Keratinocyte (primary cell): ENCODE data around the gene ADARB2. TPM values are rescaled to one million over a fixed set of nuclear protein-coding genes. Genes with fewer than 3 reads are reported as not detected.
"Not testable (repeated sequence)": the region's sequence is repeated elsewhere in the genome, so short reads cannot be mapped to it uniquely, and the experiment has no call there.

ENCODE experiments used
- DNase-seq: peaks from one replicate; pipeline ENCODE4 v3.0.0-alpha.2; 2011; ENCODE audit warnings: low read depth, missing footprints, low spot score
- FAIRE-seq: peaks from 2 replicates; lab custom pipeline; 2011; peaks lifted over from hg19 to GRCh38; lab: Jason Lieb, UNC
- H2AFZ ChIP-seq: 2 replicates; pipeline ENCODE4 v1.6.0; 2012; ENCODE audit warnings: low read length, control low read depth, inconsistent platforms; ENCODE audit not compliant: control insufficient read depth
- H3K27ac ChIP-seq: 2 replicates; pipeline ENCODE4 v1.5.1; 2011; ENCODE audit warnings: low read length; ENCODE audit not compliant: control insufficient read depth, insufficient read depth
- H3K27me3 ChIP-seq: 3 replicates; pipeline ENCODE4 v1.6.0; 2011; ENCODE audit warnings: low read length; ENCODE audit not compliant: control insufficient read depth, insufficient read depth; ENCODE audit errors: extremely low read depth
- H3K36me3 ChIP-seq, 2 experiments: 2 replicates in 1 of 2; 3 replicates in 1 of 2; pipeline ENCODE4 v1.5.1; 2011; ENCODE audit warnings: low read length in 2 of 2, mild to moderate bottlenecking in 1 of 2; ENCODE audit not compliant: control insufficient read depth in 2 of 2, insufficient read depth in 2 of 2; ENCODE audit errors: extremely low read depth in 1 of 2
- H3K4me1 ChIP-seq: 3 replicates; pipeline ENCODE4 v1.5.1; 2011; ENCODE audit warnings: low read length; ENCODE audit not compliant: control insufficient read depth, insufficient read depth; ENCODE audit errors: extremely low read depth
- H3K4me2 ChIP-seq: 3 replicates; pipeline ENCODE4 v1.6.0; 2011; ENCODE audit warnings: low read depth, low read length; ENCODE audit not compliant: control insufficient read depth, insufficient read depth; ENCODE audit errors: extremely low read depth
- H3K4me3 ChIP-seq, 3 experiments: fragments of 200-600 bp in 1 of 3; sonication (generic) in 1 of 3; 2 replicates in 2 of 3; 3 replicates in 1 of 3; pipeline ENCODE4 v1.5.1; 2011 to 2016; ENCODE audit warnings: low read length in 3 of 3, mild to moderate bottlenecking in 3 of 3, control low read depth in 2 of 3, inconsistent platforms in 1 of 3, low read depth in 1 of 3, mixed read lengths in 1 of 3, mixed run types in 1 of 3, moderate library complexity in 1 of 3; ENCODE audit not compliant: control insufficient read depth in 2 of 3, insufficient read depth in 2 of 3; ENCODE audit errors: extremely low read depth in 1 of 3
- H3K79me2 ChIP-seq: 2 replicates; pipeline ENCODE4 v1.6.0; 2012; ENCODE audit warnings: low read length; ENCODE audit not compliant: control insufficient read depth, insufficient read depth
- H3K9ac ChIP-seq: 3 replicates; pipeline ENCODE4 v1.6.0; 2011; ENCODE audit warnings: low read length; ENCODE audit not compliant: control insufficient read depth, insufficient read depth; ENCODE audit errors: extremely low read depth
- H3K9me1 ChIP-seq: 3 replicates; pipeline ENCODE4 v1.6.0; 2011; ENCODE audit warnings: low read length; ENCODE audit not compliant: control insufficient read depth, insufficient read depth; ENCODE audit errors: extremely low read depth
- H3K9me3 ChIP-seq: 2 replicates; pipeline ENCODE4 v1.5.1; 2012; ENCODE audit warnings: low read depth, low read length; ENCODE audit not compliant: control insufficient read depth
- H4K20me1 ChIP-seq: 3 replicates; pipeline ENCODE4 v1.6.0; 2011; ENCODE audit warnings: low read length; ENCODE audit not compliant: control insufficient read depth, insufficient read depth; ENCODE audit errors: extremely low read depth
- EZH2 ChIP-seq: IDR thresholded peaks from one replicate; pipeline ENCODE4 v1.6.1; 2012; ENCODE audit warnings: inconsistent platforms, mild to moderate bottlenecking, low read length, moderate library complexity
- dilution Hi-C: fragments of 300-500 bp; cut with MboI; formaldehyde crosslinking; loops from one replicate; pipeline ENCODE4 v1.7.0; 2020; ENCODE audit warnings: low sequenced_read_pairs; ENCODE audit not compliant: extremely low pct_ligation_motif_present
- polyA plus RNA-seq, 5 experiments: library from polyadenylated mRNA; depleted of rRNA in 3 of 5; stranded (reverse) in 3 of 5; stranded (forward) in 1 of 5; unstranded in 1 of 5; fragments of >200 nt; gene quantifications; 1 replicate in 1 of 5; 2 replicates in 3 of 5; 3 replicates in 1 of 5; pipeline versions ENCODE4 v1.2.1 to v1.2.3, GENCODE V29; 2011 to 2012; ENCODE audit warnings: missing spikeins in 2 of 5, low read depth in 1 of 5, low replicate concordance in 1 of 5
- TF ChIP-seq, protein P1 (sequence below), 3 experiments: IDR thresholded peaks in 1 of 3; conservative IDR thresholded peaks in 1 of 3; optimal IDR thresholded peaks in 1 of 3; 2 replicates in 2 of 3; 3 replicates in 1 of 3; pipeline versions ENCODE3 to v1.5.1; 2011; ENCODE audit warnings: low read length in 3 of 3, mild to moderate bottlenecking in 3 of 3, moderate library complexity in 2 of 3, control low read depth in 1 of 3, inconsistent platforms in 1 of 3; ENCODE audit not compliant: insufficient read depth in 2 of 3; ENCODE audit errors: extremely low read depth in 1 of 3

Gene ADARB2
- polyA plus RNA-seq, 1 donor (not counting 4 experiments of a cell fraction or from before 2014, with no cell fraction given) = not detected

DNA sequence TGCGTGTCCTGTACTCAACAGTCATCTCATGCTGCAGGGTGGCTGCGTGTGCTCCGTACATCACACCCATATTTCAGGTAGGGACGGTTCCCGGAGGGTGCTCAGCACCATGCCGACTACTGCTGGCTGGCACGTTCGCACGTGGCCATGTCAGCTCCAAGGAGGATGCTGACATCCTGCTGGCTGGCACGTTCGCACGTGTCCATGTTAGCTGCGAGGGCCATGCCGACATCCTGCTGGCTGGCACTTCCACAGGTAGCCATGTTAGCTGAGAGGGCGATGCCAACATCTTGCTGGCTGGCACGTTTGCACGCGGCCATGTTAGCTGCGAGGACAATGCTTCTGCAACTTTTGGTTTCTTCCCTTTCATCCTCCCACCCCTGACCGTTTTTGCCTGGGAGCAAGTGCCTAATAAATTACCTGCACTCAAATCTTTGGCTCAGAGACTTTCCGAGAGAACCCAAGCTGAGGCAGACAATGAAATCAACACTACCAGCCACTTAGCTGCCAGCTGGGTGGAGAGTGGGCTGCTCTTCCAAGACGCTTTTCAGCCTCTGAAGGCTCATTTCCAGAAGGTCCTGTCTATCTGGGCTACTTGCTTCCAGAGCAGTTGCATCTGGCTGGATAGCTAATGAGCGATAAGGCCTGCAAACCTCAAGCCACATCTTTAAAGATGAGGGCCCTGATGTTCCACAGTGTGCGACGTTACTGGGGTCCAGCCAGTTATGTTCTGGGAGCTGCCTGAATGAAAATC is 576.6 kb downstream of the ADARB2 start:
- no peak for TF ChIP-seq EZH2
- TF ChIP-seq, protein P1, sequence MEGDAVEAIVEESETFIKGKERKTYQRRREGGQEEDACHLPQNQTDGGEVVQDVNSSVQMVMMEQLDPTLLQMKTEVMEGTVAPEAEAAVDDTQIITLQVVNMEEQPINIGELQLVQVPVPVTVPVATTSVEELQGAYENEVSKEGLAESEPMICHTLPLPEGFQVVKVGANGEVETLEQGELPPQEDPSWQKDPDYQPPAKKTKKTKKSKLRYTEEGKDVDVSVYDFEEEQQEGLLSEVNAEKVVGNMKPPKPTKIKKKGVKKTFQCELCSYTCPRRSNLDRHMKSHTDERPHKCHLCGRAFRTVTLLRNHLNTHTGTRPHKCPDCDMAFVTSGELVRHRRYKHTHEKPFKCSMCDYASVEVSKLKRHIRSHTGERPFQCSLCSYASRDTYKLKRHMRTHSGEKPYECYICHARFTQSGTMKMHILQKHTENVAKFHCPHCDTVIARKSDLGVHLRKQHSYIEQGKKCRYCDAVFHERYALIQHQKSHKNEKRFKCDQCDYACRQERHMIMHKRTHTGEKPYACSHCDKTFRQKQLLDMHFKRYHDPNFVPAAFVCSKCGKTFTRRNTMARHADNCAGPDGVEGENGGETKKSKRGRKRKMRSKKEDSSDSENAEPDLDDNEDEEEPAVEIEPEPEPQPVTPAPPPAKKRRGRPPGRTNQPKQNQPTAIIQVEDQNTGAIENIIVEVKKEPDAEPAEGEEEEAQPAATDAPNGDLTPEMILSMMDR (optimal IDR thresholded peaks at IDR 0.05 in 1 of 3, IDR thresholded peaks at IDR 0.05 in 1 of 3, conservative IDR thresholded peaks at IDR 0.05 in 1 of 3; ENCODE audit: extremely low read depth in 1 of 3, insufficient read depth in 2 of 3, low read length in 3 of 3) = no peak
- Histone ChIP-seq H3K27ac (no peak overlapping the region), H3K4me2 (no peak overlapping the region), H3K36me3 (no peaks in the 10 kb centered on the region), H3K79me2 (no peaks in the 10 kb centered on the region), H3K9me3 (no peaks in the 10 kb centered on the region), H2AFZ (no peak overlapping the region), H3K4me3 (no peak overlapping the region), H3K4me1 (no peaks in the 10 kb centered on the region), H3K27me3 (no peaks in the 10 kb centered on the region), H3K9me1 (no peaks in the 10 kb centered on the region), H4K20me1 (no peaks in the 10 kb centered on the region), H3K9ac (no peak overlapping the region)
- FAIRE-seq (no peak), DNase-seq (no peak)
- dilution Hi-C loops = no loop called here

DNA sequence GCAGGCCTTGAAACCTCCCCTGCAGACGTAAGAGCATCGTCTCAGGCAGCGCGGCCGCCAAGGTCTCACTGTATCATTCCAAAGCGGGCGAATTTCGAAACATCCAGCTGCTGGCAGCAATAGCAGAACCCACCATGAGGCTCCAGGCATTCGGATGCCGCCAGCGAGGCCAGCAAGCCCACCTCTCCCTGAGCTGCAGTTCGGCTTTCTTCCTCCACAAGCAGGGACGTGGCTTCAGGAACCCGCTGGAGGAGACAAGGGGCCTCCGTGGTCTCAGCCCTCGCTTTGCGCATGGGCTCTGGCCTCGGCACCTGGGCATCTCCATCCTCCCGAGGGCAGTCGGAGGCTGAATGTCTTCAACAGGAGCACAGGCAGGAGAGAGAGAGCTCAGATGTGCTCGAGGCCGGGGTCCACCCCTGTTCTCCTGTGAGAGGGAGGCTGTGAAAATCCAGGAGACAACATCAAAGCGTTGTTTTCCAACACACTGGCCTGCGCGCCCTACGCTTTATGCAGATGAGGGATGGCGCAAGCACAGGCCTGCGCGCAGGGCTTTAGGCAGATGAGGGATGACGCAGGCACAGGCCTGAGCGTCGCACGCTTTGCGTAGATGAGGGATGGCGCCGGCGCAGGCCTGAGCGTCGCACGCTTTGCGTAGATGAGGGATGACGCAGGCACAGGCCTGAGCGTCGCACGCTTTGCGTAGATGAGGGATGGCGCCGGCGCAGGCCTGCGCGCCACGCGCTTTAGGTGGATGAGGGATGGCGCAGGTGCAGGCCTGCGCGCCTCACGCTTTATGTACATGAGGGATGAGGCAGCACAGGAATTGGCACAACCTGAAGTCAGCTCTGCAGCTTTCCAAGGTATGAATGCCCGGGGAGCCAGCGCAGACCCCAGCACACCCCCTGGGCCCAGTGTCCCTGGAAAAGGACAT is 577.9 kb downstream of the ADARB2 start:
- Histone ChIP-seq H2AFZ (no peak overlapping the region), H3K4me3 (no peak overlapping the region), H3K9me3 (no peaks in the 10 kb centered on the region), H3K79me2 (no peaks in the 10 kb centered on the region), H3K27me3 (no peaks in the 10 kb centered on the region), H3K36me3 (no peaks in the 10 kb centered on the region), H3K4me2 (no peak overlapping the region), H3K9me1 (no peaks in the 10 kb centered on the region), H3K4me1 (no peaks in the 10 kb centered on the region), H4K20me1 (no peaks in the 10 kb centered on the region), H3K27ac (no peak overlapping the region), H3K9ac (no peak overlapping the region)
- FAIRE-seq (no peak), DNase-seq (no peak)
- TF ChIP-seq EZH2 = no peak
- TF ChIP-seq, protein P1 (optimal IDR thresholded peaks at IDR 0.05 in 1 of 3, IDR thresholded peaks at IDR 0.05 in 1 of 3, conservative IDR thresholded peaks at IDR 0.05 in 1 of 3; ENCODE audit: extremely low read depth in 1 of 3, insufficient read depth in 2 of 3, low read length in 3 of 3) = no peak
- dilution Hi-C loops = no loop called here

DNA sequence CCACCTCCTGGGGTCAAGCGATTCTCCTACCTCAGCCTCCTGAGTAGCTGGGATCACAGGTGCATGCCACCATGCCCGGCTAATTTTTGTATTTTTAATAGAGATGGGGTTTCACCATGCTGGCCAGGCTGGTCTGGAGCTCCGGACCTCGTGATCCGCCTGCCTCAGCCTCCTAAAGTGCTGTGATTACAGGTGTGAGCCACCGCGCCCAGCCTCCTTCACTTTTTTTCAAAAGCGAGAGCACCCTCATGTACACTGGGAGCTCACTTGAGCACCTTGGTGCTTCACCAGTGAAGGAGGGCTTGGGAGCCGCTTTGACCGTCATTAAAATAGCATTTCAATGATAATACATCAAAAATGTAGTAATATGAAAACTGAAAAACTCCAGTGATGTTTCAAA is 578.8 kb downstream of the ADARB2 start:
- H3K9me1 ChIP-seq, H4K20me1 ChIP-seq, H3K27ac ChIP-seq, FAIRE-seq, H3K9ac ChIP-seq, H3K79me2 ChIP-seq, H3K27me3 ChIP-seq, H3K4me3 ChIP-seq, H3K4me1 ChIP-seq, H2AFZ ChIP-seq, H3K36me3 ChIP-seq, H3K9me3 ChIP-seq, DNase-seq, dilution Hi-C loops, H3K4me2 ChIP-seq: not testable (repeated sequence)
